Measurements from ENCODE around the gene LDAH.
"Not testable (repeated sequence)": the region's sequence is repeated elsewhere in the genome, so short reads cannot be mapped to it uniquely, and the experiment has no call there.

Gene LDAH

DNA sequence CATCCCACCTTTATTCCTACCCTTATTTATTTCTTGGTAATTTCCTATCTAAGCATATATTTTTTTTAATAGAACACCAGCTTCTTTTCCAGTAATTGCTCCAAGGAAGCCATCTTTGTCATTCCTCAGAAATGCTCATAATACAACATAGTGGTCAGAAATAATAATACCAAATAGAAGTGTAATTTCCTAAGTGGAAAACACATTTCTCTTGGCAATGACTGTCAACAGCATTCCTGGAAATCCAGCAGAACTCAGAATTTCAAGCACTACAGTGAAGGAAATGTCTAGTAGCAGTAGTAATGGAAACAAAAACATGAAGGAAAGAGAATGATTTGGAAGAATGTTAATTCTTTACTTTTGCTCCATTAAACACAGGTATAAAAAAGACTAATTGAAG, 99.4 kb downstream of the LDAH start:
- DNase-seq (ENCODE audit: low read depth): no peak

DNA sequence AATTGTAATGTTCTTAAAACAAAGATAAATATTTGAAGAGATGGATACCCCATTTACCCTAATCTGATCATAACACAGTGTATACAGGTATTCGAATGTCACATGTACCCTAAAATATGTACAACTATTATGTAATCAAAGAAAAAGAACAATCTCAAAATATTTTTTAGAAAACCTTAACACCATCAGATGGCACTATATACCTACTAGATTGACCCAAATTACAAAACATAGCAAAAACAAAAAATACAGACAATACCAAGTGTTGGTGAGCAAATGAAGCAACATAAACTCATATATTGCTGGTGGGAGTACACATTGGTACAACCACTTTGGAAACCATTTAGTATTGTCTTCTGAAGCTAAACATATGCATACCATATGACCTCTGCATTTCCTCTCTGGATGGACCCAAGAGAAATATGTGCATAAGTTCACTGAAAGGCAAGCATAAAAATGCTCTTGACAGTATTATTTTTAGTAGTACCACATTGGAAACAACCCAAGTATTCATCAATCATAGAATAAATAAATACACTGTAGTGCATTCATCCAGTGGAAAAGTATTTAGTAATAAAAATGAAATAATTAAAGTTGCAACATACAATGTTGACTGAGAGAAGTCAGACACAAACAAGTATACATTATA, 100.2 kb downstream of the LDAH start:
- DNase-seq (ENCODE audit: low read depth): no peak

DNA sequence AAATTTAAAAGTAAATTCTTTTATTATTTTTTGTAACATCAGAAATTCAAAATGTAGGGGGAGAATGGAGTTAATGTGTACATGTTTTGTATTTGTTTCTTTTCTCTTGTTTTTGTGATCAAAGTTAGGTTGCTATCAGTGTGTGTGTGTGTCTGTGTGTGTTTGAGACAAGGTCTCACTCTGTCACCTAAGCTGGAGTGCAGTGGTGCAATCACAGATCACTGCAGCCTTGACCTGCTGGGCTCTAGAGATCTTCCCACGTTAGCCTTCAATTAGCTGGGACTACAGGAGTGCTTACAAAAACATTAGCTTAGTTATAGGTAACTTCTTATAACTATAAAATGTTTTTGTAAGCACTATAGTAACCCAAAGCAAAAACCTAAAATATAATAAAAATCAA, 105.3 kb downstream of the LDAH start:
- DNase-seq (ENCODE audit: low read depth): no peak

DNA sequence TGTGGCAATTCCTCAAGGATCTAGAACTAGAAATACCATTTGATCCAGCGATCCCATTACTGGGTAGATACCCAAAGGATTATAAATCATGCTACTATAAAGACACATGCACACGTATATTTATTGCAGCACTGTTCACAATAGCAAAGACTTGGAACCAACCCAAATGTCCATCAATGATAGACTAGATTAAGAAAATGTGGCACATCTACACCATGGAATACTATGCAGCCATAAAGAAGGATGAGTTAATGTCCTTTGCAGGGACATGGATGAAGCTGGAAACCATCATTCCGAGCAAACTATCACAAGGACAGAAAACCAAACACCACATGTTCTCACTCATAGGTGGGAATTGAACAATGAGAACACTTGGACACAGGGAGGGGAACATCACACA, 106.7 kb downstream of the LDAH start:
- DNase-seq (ENCODE audit: low read depth): not testable (repeated sequence)

DNA sequence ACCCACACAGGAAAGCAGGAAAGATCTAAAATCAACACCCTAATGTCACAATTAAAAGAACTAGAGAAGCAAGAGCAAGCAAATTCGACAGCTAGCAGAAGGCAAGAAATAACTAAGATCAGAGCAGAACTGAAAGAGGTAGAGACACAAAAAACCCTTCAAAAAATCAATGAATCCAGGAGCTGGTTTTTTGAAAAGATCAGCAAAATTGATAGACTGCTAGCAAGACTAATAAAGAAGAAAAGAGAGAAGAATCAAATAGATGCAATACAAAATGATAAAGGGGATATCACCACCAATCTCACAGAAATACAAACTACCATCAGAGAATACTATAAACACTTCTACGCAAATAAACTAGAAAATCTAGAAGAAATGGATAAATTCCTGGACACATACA, 108.5 kb downstream of the LDAH start:
- DNase-seq (ENCODE audit: low read depth): not testable (repeated sequence)

DNA sequence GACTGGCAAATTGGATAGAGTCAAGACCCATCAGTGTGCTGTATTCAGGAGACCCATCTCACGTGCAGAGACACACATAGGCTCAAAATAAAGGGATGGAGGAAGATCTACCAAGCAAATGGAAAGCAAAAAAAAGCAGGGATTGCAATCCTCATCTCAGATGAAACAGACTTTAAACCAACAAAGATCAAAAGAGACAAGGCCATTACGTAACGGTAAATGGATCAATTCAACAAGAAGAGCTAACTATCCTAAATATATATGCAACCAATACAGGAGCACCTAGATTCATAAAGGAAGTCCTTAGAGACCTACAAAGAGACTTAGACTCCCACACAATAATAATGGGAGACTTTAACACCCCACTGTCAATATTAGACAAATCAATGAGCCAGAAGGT, 109.3 kb downstream of the LDAH start:
- not testable (repeated sequence) for DNase-seq (ENCODE audit: low read depth)

DNA sequence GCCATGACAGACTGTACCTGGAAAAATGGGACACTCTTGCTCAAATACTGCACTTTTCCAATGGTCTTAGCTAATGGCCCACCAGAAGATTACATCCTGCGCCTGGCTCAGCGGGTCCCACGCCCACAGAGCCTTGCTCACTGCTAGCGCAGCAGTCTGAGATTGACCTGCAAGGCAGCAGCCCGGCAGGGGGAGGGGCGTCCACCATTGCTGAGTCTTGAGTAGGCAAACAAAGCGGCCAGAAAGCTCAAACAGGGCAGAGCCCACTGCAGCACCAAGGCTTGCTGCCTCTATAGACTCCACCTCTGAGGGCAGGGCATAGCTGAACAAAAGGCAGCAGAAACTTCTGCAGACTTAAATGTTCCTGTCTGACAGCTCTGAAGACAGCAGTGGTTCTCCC, 111.3 kb downstream of the LDAH start:
- DNase-seq (ENCODE audit: low read depth): not testable (repeated sequence)

DNA sequence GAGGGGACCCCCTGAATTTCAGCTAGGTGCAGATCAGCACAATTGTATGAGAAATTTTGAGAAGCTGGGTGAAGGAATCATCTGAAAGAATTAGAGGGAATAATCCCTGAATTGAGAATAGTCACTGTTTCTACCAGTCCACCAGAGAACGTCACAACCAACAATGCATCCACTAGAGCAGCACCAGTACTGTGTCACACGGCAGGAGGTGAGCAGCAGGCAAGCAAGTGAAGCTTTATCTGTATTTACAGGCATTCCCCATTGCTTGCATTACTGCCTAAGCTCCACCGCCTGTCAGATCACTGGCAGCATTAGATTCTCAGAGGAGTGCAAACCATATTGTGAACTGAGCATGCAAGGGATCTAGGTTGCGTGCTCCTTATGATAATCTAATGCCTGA, 115.3 kb downstream of the LDAH start:
- DNase-seq (ENCODE audit: low read depth): no peak

DNA sequence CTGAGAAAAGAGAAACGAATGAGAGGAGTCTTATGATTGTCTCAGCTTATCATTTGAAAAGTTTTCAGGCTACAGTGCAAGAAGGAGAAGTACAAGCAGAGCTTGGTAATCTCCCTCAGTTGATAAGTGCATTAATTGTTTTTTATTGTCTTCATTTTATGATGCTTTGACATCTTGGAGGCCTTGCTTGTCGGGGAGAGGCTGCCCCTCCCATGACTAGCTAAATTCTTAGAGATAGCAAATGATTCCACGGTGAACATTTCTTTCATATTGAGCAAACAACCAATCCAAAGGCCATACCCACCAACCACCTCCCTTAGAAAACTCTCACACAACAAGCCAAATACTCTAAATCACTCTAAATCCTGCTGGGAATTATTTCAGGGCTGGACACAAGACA, 116.1 kb downstream of the LDAH start:
- no peak for DNase-seq (ENCODE audit: low read depth)

DNA sequence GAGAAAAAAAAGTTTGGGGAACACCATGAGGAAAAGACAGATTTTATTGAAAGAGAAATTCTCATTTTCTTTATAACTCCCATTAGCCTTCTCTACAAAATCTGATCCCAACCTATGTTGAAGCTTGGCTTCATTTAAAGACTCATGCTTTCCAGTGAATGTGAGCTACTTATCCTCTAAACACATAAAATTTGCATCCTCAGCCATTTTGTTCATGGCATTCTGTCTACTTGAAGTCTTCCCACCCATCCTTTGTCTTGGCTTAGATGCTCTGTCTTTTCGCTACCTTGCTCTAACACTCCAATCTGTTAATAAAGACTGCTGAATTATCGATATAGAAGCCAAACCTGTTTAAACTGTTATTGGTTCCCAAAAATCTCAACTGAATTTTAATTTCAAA, 116.7 kb downstream of the LDAH start:
- DNase-seq (ENCODE audit: low read depth): no peak

DNA sequence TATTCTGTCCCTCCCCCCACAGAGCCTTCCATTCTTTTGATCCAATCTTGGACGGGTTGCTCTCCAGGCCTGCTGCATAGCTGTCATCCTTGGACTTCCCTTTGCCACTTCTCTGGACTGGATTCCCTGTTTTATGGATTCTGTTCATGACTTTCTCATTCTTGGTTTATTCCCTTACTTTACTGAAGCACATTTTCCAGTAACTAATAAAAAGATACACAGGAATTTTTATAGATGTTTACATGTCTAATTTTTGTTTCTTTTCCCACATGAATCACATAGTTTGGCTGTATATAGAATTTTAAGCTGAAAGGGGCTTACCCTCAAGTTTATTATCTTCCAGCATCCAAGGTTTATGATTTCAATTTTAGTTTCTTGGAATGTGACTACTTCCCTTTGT, 118.0 kb downstream of the LDAH start:
- no peak for DNase-seq (ENCODE audit: low read depth)

DNA sequence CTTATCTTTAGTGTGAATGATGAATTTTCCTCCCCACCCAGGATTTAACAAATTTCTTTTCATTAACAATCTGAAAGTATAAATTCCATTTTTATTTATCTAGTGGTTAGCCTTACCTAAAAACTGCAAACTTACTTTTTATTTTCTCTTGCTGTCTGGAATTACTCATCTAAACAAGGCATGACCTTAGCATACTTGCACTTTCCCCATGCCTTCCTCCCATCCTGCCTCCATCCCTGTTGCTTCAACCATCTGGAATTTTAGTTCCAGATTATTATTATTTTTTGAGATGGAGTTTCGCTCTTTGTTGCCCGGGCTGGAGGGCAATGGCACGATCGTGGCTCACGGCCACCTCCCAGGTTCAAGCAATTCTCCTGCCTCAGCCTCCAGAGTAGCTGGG, 120.3 kb downstream of the LDAH start:
- DNase-seq (ENCODE audit: low read depth): no peak

DNA sequence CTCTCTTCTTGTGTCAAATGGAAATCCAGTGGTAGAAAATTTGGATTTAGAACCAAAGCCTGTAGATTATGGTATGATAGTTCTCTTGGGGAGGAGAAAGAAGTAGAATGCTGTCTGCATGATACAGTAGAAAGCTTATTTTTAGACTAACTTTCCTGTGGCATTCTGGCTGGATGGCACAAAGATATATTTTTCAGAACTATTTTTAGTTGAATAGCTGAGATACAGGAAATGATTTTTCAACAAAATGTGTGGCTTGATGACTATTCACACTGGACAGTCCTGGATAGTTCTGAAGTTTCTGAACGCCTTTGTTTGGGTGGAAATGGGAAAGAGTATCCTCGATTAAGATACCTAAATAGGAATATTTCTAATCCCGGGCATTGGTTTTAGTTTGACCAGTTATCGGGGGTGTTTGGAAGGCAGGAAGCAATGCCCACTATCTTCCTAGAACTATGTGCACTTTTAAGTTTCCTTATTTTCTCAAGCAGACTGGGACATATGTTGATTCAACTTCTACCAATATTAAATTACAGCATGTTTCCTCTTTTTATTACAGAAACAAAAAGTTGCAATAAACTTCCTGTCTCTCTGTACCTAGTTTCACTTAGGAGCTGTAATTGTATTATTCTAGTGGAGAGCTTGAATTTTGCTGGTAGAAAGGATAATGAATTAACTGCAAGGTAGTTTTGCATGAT, 123.8 kb downstream of the LDAH start:
- no peak for DNase-seq (ENCODE audit: low read depth)

DNA sequence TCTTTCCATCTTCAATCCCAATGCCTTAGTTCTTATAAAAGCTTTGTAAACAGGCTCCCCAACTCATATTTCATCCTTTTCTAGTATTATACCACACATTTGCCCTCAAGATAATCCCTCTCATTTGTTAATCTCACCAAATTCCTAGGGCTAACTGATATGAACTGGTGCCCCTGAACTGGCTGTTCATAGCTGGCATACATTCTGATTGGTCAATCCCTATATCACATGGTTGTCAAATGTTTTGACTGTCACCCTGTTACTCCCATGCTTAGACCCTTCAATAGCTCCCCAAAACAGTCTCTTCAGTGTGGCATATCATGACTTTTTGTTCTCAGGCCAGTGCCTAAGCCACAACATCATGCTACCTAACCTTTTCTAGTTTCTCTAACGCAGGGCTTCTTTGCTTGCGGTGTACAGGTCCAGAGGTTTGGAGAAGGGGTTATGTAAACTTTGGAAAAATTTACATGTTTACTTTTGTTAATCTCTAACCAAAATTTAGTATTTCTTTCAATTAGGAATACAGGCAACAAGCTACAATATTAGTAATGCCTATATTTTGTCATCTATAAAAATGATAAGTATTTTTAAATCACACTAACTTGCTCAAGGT, 125.5 kb downstream of the LDAH start:
- no peak for DNase-seq (ENCODE audit: low read depth)

DNA sequence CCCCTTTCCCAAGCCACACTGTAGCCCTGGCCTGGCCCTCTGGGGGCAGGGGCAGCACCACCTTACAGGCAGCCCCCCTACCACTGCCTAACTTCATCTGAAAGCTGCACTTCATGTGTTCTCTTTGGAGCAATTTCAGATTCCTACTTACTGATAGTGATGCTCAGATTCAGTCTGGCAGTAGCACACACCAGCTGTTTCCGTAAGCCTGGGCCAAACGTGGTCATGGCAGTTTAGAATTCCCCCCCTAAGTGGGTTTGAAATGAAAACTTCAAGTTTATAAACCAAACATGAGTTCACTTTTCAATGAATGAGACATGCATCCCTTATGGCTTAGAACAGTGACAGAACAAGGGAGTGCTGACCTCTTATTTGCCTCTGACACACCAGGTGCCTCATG, 126.5 kb downstream of the LDAH start:
- no peak for DNase-seq (ENCODE audit: low read depth)

DNA sequence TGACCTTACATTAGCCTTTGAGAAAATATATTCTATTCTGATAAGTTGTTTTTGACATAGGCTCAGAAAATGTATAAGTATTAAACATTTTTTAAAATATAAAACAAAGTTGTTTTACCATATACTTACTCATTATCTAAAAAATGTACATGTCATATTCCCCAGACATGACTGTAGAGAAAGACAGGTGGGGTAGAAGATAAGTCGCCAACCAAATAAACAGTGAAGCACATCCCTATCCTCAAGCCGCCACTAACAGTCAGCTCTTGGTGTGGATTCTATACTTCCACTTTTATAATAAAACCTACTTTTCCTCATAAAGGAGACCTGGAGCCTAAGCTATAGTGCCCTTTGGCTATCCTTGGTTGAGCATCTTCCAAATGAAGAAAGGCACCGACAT, 129.6 kb downstream of the LDAH start:
- no peak for DNase-seq (ENCODE audit: low read depth)

DNA sequence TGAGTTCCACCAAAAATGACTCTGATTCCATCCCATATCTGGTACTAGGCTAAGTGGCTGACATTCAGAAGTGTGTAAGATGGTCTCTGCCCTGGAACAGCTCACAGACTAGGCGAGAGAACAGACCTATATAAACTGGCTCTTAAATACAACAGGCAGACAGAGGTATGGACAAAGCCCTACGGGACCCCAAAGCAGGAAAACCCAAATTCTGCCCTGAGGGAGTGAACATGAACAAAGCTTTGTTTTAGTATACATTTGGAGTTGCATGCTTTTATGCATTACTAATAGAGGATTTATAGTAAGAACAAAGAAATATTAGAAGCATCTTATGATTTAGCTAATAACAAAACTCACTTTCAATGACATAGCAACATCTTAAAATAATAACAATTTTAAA, 130.8 kb downstream of the LDAH start:
- DNase-seq (ENCODE audit: low read depth): no peak

DNA sequence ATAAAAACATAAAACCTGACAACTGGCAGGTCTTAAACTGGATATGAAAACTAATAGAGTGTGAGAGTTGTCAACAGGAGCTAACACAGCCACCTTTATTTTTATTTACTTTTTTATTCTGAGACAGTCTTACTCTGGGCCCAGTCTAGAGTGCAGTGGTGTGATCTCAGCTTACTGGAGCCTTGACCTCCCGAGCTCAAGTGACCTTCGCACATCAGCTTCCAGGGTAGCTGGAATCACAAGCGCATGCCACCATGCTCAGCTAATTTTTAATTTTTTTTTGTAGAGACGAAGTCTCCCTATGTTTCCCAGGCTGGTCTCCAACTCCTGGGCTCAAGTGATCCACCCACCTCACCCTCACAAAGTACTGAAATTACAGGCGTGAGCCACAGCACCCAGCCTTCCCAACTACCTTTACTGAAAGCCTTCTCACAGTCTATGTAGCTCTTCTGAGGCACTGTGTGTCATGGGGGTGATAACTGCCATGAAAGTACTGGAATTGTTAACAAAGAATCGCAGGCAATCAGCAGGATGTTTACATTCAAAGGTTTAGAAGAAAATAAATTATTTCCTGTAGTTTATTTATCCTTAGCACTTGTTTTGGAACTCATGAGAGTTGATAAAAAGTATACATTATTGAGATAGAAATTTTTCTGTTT, 131.7 kb downstream of the LDAH start:
- no peak for DNase-seq (ENCODE audit: low read depth)

DNA sequence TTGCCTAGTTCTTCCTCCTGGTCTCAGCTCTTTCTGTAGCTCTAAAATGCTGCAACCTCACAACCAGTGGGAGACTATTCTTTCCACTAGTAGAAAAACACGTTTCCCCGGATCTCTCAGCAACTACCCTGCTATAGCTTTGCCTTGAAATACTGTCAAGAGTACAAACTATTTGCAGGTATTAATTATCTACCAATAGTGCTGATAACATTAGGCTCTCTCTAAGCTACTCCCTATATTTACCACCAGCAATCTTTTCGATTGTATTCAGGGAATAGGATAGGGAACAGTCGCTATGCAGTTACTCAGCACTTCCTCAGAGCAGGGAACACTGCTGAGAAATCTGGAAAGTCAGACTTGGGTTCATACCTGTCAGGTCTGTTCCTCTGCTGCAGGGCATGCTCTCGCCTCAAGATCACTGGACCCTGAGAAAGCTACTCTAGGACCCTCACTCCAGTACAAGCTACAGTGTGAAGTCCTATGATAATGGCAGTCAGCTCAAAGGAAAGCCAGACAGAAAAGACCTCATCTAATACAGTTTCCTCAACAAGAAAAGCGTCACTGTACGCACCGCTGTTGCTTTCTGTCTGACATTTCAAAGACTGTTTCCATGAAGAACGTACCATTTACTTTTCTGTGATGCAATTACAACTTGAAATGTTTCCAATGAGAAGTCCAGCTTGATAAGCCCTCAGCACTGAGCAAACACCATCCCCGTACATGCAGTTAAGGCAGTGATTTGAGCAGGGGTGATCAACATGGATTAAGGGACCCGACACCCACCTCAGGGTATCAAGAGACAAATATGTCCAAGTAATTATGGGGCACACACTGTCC, 133.3 kb downstream of the LDAH start:
- no peak for DNase-seq (ENCODE audit: low read depth)

DNA sequence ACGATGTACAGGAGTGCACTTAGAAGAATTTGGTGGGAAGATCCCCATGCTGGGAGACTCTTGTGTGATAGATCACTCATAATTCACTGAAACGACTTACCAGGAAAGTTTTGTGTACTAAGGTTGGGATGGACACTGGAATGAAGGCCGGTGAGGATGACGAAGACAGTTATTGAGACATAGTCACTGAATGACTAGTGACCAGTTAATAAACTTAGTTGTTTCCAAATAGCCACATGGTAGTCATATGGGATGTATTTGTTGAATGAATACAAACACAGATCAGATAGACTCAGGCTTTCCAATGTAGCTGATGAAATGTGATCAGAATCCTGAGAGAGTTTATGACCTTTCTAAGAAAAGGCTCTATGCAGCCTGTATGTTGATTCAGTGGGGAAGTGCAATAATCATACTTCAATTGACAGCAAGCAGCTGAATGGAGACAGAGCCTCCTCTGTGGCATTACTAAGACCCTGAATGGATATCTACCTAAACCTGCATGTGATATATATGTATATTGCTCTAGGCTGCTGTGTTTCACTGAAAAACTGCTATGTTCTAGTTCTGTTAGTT, 135.6 kb downstream of the LDAH start:
- DNase-seq (ENCODE audit: low read depth): no peak

DNA sequence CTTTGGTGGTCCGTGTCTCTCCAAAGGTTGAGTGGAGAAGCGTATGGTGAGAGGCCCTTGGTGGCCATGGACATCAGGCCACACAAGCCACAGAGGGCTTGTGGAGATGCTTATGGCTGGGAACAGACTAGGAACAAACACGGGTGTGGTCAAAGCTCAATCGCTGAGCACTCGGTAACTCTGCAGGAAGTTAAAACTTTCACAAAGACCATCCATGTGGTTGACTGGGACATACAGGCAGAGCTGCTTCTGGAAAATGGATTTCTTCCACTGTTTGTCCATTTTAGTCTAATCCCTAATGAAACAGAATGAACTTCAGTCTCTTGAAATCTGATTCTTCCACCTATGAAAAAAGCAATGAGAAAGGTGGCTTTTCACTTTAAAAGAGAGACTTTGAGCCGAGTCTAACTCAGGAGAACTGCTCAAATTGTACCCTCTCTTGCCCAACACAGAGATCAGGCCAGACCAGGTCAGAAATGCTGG, 138.3 kb downstream of the LDAH start:
- no peak for DNase-seq (ENCODE audit: low read depth)
